Endothelial cell (in vitro differentiated cells): ENCODE measurements around the gene TRAK1. TPM values are rescaled to one million over a fixed set of nuclear protein-coding genes. Genes with fewer than 3 reads are reported as not detected.

Experiments used
- DNase-seq: peaks from one replicate; pipeline ENCODE4 v3.0.0; 2021; ENCODE audit warnings: low spot score
- H3K27ac Mint-ChIP-seq: one replicate; pipeline ENCODE4 v1.8.0; 2021; ENCODE audit warnings: mixed read lengths, inconsistent platforms; ENCODE audit not compliant: unreplicated experiment
- H3K27me3 Mint-ChIP-seq: one replicate; pipeline ENCODE4 v1.8.0; 2021; ENCODE audit warnings: mild to moderate bottlenecking, moderate library complexity, mixed read lengths, inconsistent platforms; ENCODE audit not compliant: unreplicated experiment
- H3K36me3 Mint-ChIP-seq: one replicate; pipeline ENCODE4 v1.8.0; 2021; ENCODE audit warnings: mild to moderate bottlenecking, low read depth, mixed read lengths, inconsistent platforms; ENCODE audit not compliant: unreplicated experiment
- H3K4me1 Mint-ChIP-seq: one replicate; pipeline ENCODE4 v1.8.0; 2021; ENCODE audit warnings: mild to moderate bottlenecking, mixed read lengths, inconsistent platforms; ENCODE audit not compliant: unreplicated experiment
- H3K4me3 Mint-ChIP-seq: one replicate; pipeline ENCODE4 v1.8.0; 2021; ENCODE audit warnings: mild to moderate bottlenecking, mixed read lengths, inconsistent platforms; ENCODE audit not compliant: unreplicated experiment
- H3K9me3 Mint-ChIP-seq: one replicate; pipeline ENCODE4 v1.8.0; 2021; ENCODE audit warnings: mixed read lengths, inconsistent platforms; ENCODE audit not compliant: unreplicated experiment
- total RNA-seq: library from RNA; stranded (reverse); fragmentation: NEBNext Ultra II Directional; extraction: Animal tissue kit (Norgen Biotek cat#: 25700); gene quantifications from one replicate; pipeline ENCODE4 v1.2.1, GENCODE V29; 2021; ENCODE audit not compliant: unreplicated experiment
- TF ChIP-seq, protein P1 (sequence below): fragments of 200-600 bp; sonication (generic); IDR thresholded peaks from one replicate; pipeline ENCODE4 v1.5.0; 2021; ENCODE audit warnings: antibody characterized with exemption; ENCODE audit not compliant: unreplicated experiment

The TRAK1 gene
- total RNA-seq, 1 donor from 2014 or later: 48.2 TPM

DNA sequence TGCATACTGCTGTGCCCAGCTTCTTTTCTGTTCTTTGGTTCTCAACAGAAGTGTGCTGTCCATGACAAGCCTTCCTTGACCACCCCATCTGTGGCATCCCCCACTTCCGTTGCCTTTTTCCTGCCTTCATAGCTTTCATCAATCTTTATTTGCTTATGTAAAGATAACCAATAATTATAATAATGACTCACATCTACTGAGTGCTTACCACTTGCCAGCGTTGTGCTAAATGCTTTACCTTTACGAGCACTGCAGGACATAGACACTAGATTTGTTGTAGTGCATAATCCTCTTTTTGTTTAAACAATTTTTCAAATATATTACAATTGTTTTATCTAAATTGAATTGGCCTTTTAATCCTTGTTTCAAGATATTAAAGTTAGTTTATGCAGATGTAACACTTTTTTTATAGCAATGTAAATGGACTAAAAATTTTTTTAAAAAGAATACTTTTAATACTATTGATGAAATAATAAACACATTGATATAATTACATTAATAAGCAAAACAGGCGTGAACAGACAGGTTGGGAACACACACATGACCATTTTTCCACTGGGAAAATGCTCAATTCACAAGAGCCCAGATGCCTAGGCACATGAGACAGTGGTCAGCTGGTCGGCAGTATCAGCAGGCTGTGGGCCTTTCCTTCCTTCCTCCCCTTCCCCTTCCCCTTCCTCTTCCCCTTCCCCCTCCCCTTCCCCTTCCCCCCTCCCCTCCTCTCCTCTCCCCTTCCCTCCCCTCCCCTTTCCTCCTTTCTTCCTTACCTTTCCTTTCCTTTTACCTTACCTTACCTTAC is 42.5 kb downstream of the TRAK1 start:
- H3K4me3 Mint-ChIP-seq: no peak overlapping the region
- DNase-seq: no peak
- no peak overlapping the region for H3K27ac Mint-ChIP-seq
- no peaks in the 10 kb centered on the region for H3K9me3 Mint-ChIP-seq
- peaks cover 10% of the 10 kb centered on the region for H3K36me3 Mint-ChIP-seq
- peaks cover 5% of the 10 kb centered on the region for H3K27me3 Mint-ChIP-seq
- H3K4me1 Mint-ChIP-seq: no peaks in the 10 kb centered on the region
- TF ChIP-seq, protein P1, sequence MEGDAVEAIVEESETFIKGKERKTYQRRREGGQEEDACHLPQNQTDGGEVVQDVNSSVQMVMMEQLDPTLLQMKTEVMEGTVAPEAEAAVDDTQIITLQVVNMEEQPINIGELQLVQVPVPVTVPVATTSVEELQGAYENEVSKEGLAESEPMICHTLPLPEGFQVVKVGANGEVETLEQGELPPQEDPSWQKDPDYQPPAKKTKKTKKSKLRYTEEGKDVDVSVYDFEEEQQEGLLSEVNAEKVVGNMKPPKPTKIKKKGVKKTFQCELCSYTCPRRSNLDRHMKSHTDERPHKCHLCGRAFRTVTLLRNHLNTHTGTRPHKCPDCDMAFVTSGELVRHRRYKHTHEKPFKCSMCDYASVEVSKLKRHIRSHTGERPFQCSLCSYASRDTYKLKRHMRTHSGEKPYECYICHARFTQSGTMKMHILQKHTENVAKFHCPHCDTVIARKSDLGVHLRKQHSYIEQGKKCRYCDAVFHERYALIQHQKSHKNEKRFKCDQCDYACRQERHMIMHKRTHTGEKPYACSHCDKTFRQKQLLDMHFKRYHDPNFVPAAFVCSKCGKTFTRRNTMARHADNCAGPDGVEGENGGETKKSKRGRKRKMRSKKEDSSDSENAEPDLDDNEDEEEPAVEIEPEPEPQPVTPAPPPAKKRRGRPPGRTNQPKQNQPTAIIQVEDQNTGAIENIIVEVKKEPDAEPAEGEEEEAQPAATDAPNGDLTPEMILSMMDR: no peak

DNA sequence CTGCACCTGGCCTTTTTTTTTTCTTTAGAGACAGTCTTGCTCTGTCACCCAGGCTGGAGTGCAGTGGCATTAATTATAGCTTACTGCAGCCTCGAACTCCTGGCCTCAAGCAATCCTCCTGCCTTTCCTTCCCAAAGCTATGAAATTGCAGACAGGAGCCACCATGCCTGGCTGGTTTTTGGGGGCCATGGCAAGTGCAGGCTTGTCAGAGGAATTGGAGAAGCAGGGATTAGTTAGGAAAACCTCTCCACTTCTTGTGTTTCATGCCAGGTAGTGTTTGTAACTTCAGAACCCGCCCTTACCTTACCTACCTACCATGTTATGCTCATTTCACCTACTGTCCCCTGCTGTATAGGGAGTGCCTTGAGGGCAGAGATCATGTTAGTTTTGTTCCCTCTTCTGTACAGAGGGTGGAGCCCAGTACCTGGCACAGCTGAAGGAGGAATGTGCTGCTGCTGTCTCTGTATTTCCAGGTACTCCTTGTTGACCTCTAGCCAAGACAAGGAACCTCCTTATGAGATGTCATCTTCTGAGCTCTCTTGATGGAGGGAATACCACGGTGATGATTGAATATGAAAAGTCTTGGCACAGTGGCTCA is 43.8 kb downstream of the TRAK1 start:
- no peak for DNase-seq
- no peak overlapping the region for H3K4me3 Mint-ChIP-seq
- no peak overlapping the region for H3K27ac Mint-ChIP-seq
- peaks cover 5% of the 10 kb centered on the region for H3K27me3 Mint-ChIP-seq
- H3K4me1 Mint-ChIP-seq: no peaks in the 10 kb centered on the region
- TF ChIP-seq, protein P1: no peak
- H3K36me3 Mint-ChIP-seq: peaks cover 10% of the 10 kb centered on the region
- H3K9me3 Mint-ChIP-seq: no peaks in the 10 kb centered on the region

DNA sequence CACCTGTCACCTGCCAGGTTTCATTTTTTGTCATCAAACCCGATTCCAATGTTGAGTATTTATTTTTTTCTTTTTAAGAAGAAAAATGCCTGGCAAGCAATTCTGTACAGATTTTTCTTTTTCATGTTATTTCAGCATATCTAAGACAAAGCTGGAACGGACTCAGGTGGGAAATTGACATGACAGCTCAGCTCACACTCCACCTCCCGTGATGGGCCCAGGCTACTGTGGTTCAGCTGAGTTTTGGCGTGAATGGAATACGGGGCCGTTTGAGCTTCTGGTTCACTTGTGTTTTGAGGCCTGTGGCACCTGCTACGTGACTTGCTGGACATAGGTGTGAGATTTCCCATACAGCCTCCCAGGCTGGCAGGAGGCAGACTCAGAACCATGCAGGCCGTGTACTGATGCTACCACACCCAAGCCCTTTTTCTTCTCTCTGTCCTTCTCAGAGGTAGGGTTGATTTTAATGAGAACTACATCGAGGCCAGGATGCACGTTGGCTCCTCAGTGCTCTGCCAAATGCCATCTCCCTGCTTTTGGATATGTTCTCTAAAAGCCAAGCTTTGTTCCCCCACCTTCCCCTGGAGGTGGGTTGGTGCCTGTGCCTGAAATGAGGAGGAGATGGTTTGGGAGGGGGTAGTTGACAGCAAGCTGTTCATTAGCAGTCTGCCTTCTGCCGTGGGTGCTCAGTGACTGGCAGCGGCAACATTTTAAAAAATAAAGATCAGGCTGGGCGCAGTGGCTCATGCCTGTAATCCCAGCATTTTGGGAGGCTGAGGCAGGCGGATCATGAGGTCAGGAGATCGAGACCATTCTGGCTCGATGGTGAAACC is 48.7 kb downstream of the TRAK1 start:
- Mint-ChIP-seq H3K27ac (no peak overlapping the region), H3K4me3 (no peak overlapping the region), H3K9me3 (no peaks in the 10 kb centered on the region), H3K4me1 (no peaks in the 10 kb centered on the region), H3K36me3 (no peaks in the 10 kb centered on the region), H3K27me3 (peaks cover 5% of the 10 kb centered on the region)
- TF ChIP-seq, protein P1: no peak
- no peak for DNase-seq

DNA sequence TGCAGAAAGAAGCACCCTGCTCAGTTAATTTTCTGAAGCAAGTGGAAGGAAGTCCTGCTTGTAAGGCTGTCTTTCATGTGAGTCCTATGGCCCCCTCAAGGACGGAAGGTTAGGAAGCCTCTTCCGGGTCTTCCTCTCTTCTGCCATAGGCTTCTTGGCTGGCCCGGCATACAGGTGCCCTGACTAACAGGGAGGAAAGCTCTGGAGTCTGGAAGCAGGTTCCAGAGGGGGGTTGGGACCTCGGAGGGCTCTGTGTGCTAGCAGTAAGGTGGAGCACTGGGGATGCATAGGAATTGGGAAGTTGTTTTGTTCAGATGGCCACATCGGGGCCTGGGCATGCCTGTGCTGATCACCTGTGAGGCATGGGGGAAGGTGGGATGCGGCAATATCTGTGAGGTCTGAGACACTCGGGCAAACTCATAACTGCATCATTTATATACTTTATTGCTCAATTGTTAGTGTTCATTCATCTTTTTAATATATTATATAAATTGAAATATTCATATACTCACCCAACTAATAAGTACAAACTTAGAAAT is 49.6 kb downstream of the TRAK1 start:
- H3K4me1 Mint-ChIP-seq: no peaks in the 10 kb centered on the region
- peaks cover 3% of the 10 kb centered on the region for H3K27me3 Mint-ChIP-seq
- DNase-seq: no peak
- no peak overlapping the region for H3K4me3 Mint-ChIP-seq
- H3K27ac Mint-ChIP-seq: no peak overlapping the region
- TF ChIP-seq, protein P1: no peak
- H3K36me3 Mint-ChIP-seq: no peaks in the 10 kb centered on the region
- H3K9me3 Mint-ChIP-seq: no peaks in the 10 kb centered on the region
